GM18861 (cell line): ENCODE measurements around the gene LLGL2.
"Not testable (repeated sequence)": the region's sequence is repeated elsewhere in the genome, so short reads cannot be mapped to it uniquely, and the experiment has no call there.

Experiments
- ATAC-seq: cut with Tn5 transposase; IDR thresholded peaks from one replicate; pipeline ENCODE4 v1.9.1; 2021; ENCODE audit not compliant: unreplicated experiment

Gene LLGL2

DNA sequence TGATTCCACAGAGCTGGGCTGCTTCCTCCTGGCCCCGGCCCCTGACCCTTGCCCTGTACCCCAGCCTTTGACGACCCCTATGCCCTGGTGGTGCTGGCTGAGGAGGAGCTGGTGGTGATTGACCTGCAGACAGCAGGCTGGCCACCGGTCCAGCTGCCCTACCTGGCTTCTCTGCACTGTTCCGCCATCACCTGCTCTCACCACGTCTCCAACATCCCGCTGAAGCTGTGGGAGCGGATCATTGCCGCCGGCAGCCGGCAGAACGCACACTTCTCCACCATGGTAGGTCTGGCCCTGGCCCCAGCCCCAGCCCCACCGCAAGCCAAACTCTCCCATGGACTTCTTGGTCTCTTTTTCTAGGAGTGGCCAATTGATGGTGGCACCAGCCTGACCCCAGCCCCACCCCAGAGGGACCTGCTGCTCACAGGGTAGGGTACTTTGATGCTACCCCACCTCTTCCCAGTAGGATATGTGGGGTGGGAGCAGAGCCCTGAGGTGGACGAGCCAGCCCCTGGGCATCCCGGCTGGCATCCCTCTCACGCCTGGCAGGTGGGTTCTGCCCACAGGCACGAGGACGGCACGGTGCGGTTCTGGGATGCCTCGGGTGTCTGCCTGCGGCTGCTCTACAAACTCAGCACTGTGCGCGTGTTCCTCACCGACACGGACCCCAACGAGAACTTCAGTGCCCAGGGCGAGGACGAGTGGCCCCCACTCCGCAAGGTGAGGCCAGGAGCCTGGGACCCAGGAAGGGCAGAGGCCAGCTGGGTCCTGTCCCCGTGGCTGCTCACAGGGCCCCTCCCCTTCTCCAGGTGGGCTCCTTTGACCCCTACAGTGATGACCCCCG, 43.1 kb downstream of the LLGL2 start:
- no peak for ATAC-seq

DNA sequence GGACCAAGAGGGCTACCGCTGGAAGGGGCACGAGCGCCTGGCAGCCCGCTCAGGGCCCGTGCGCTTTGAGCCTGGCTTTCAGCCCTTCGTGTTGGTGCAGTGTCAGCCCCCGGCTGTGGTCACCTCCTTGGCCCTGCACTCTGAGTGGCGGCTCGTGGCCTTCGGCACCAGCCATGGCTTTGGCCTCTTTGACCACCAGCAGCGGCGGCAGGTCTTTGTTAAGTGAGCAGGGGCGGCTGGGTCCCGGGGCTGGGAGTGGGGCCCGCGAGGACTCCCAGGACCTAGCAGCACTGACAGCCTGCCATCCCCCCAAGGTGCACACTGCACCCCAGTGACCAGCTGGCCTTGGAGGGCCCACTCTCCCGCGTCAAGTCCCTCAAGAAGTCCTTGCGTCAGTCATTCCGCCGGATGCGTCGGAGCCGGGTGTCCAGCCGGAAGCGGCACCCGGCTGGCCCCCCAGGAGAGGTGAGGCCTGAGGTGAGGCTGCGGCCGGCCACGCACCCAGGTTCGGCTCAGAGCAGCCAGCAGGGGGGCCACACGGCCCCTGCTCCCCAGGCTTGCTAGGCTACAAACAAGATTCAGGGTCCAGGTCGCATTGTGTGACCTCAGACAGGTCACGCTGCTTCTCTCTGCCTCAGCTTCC, 44.7 kb downstream of the LLGL2 start:
- ATAC-seq, result no peak

DNA sequence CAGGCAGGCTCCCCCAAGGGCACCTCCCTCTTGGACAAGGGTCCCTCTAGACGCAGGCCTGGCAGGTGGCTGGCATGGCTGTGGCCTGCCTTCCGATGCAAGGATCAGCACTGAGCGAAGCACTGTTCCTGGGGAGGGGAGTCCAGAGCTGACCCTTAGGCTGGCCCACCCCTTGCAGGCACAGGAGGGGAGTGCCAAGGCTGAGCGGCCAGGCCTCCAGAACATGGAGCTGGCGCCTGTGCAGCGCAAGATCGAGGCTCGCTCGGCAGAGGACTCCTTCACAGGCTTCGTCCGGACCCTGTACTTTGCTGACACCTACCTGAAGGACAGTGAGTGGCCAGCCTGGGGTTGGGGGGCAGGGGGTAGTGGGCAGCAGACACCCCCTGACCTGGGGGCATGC, 45.3 kb downstream of the LLGL2 start:
- ATAC-seq, result no peak

DNA sequence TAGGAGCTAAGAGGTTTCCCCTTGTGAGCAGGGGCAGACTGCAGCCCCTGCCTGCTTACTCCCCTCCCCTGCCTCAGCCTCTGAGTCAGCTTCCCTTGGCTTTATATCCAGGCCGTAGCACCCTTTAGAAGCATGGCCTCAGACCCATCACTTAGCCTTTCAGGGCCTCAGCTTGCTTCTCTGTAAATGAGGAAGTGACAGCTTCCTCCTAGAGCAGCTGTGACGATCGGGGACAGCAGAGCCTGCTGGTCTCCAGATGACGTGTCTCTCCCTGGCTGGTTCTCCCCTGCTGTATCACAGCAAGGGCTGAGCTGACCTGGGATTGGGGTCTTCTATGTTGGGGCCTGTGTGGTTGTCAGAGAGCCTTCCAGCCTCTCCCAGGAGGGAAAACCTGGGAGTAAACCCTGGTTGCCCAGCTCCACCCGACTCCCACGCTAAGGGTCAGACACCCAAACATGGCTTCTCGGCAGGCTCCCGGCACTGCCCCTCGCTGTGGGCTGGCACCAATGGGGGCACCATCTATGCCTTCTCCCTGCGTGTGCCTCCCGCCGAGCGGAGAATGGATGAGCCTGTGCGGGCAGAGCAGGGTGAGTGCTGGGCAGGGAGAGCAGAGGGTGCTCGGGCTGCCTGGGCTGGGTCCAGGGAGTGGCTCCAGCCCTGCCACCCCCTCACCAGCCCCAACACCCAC, 45.8 kb downstream of the LLGL2 start:
- ATAC-seq, result no peak

DNA sequence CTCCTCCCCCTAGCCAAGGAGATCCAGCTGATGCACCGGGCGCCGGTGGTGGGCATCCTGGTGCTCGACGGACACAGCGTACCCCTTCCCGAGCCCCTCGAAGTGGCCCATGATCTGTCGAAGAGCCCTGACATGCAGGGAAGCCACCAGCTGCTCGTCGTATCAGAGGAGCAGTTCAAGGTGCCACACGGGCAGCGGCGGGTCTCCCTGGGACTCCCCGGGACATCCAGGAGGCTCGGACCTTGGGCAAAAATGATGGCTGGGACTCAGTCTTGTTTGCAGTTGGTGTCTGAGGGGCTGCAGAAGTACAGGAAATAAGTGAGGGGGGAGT, 46.4 kb downstream of the LLGL2 start:
- ATAC-seq, result no peak

DNA sequence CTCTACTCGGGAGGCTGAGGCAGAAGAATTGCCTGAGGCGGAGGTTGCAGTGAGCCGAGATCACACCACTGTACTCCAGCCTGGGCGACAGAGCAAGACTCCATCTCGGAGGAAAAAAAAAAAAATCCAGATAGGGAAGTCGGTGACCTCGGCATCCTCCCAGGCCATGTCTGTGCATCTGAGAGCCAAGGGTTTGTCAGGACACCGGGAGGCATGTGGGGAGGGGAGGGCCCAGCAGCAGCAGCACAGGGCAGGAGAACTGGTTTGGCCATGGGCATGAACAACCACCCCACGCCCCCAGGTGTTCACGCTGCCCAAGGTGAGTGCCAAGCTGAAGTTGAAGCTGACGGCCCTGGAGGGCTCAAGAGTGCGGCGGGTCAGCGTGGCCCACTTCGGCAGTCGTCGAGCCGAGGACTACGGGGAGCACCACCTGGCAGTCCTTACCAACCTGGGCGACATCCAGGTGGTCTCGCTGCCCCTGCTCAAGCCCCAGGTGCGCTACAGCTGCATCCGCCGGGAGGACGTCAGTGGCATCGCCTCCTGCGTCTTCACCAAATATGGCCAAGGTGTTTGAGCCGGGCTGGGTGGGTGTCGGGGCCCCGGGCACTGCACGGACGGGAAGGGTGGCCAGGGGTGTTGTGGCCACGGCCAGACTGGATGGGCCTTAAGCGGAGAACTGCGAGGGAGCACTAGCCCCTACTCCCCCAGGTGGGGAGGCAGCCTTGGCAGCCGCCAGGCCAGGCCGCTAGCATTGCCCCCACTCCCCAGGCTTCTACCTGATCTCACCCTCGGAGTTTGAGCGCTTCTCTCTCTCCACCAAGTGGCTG, 47.4 kb downstream of the LLGL2 start:
- no peak for ATAC-seq

DNA sequence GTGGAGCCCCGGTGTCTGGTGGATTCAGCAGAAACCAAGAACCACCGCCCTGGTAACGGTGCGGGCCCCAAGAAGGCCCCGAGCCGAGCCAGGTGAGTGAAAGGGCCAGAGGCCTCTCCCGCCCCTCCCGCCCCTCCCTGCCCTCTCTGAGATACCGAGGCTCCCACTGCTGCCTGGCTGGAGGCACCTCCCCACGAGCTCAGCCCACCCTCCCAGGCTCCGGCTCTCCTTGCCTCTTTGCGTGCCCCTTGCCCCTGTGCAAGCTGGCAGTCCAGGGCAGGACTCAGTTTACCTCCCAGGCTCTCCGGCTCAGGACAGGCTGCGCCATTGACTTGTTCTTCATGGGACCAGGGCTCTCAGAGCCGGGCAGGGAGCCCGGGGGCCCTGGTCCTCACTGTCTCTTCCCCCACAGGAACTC, 48.1 kb downstream of the LLGL2 start:
- ATAC-seq, result no peak

DNA sequence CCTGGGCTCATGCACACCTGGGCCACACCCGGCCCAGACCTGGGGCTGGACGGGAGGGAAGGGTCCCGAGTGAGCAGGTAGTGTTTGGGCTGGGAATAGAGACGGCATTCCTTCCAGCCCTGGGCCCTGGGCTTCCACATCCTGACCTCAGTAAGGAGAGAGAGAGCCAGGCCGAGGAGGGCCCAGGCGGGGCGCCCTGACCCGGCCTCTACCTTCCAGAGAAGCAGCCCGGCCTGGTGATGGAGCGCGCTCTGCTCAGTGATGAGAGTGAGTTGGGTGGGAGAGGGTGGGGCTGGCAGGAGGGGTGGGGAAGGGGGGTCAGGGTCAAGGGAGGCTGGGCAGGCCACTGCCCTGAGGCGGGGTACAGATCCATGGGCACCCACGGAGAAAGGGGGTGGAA, 48.5 kb downstream of the LLGL2 start:
- ATAC-seq, result no peak

DNA sequence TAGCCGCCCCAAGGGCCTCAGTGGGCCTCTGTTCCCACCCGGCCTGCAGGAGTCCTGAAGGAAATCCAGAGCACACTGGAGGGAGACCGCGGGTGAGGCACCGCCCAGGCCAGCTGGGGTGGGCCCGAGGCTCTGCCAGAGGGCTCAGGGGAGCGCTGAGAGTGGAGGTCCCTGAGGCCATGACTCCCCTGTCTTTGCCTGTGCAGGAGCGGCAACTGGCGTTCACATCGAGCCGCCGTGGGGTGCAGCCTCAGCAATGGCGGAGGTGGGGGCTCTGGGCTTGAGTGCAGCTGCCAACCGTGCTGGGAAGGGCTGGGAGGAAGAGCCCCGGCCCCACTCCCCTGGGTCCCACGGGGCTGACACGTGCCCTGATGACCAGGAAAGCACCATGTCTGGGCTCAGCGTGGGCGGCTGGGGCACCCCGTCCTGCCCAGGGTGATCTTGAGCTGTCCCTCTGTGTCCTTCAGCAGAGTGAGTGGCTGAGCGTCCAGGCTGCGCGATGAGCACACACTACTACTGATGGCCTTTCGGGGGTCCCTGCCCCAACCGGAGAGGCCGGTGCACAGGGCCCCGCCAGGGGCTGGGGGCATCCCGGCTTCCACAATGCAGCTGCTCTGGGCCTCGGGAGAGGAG, 49.0 kb downstream of the LLGL2 start:
- no peak for ATAC-seq

DNA sequence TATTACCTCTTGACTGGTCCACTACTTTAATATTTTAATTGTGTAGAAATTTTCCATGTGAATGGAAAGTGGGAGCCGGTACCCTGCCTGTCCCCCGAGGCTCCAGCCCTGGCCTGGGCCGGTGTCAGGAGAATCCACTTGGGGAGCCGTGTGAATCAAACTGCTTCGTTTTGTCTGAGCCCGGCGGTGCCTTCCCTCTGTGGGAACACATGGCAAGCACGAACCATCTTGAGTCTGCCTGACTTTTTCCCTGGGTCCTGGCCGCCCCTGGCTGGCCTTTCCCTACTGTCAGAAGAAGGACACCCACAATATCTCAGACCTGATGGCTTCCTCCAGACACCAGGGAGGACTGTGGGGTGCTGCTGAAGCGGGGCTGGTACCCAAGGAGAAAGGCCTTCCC, 49.7 kb downstream of the LLGL2 start:
- ATAC-seq, result no peak

DNA sequence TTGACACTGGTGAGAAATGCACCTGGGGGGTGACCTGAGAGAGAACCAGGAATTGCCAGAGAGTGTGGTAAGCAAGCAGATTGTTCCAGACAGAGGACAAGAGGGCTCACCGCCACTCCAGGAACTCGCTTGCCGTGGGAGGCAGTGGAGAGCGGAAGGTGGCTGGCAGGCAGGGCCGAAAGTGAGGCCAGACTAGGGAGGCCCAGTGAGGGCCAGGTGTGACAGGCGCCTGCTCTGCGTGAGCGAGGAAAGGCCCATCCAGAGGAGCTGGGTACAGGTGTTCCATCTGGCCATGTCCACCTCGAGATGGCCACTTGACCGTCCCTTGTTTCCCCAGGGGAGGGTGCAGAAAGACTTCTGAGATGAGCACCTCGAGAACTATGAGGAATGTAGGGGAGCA, 50.2 kb downstream of the LLGL2 start:
- ATAC-seq, result no peak

DNA sequence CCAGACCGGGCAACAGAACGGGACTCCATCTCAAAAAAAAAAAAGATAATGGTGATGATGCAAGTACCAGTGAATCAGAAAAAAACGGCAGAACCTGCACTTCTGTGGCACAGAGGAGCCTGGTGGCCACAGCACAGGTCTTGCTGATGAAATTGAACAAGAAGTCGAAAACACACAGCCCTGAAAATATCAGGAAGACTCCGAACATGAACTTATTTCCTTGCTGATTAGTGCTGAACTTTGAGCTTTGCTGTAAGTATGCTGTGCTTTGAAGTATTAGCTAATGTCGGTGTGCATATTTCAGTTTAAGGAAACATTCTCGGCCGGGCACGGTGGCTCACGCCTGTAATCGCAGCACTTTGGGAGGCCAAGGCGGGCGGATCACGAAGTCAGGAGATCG, 51.2 kb downstream of the LLGL2 start:
- ATAC-seq, result no peak

DNA sequence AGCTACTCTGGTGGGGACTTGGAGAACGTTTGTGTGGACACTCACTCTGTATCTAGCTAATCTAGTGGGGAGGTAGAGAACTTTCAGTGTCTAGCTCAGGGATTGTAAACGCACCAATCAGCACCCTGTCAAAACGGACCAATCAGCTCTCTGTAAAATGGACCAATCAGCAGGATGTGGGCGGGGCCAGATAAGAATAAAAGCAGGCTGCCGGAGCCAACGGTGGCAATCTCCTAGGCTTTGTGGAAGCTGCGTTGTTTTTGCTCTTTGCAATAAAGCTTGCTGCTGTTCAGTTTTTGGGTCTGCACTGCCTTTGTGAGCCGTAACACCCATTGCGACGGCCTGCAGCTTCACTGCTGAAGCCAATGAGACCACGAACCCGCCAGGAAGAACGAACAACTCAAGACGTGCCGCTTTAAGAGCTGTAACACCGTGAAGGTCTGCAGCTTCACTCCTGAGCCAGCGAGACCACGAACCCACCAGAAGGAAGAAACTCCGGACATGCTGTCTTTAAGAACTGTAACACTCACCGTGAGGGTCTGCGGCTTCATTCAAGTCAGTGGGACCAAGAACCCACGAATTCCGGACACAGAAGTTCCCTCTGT, 55.7 kb downstream of the LLGL2 start:
- ATAC-seq, result not testable (repeated sequence)

DNA sequence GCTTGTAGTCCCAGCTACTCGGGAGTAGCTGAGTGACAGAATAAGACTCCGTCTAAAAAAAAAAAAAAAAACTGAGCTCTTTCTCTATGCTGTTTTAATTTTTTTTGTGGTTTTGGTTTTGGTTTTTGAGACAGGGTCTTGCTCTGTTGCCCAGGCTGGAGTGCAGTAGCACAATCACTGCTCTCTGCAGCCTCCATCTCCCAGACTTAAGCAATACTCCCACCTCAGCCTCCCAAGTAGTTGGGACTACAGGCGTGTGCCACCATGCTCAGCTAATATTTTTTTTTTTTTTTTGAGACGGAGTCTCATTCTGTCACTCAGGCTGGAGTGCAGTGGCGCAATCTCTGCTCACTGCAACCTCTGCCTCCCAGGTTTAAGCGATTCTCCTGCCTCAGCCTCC, 57.7 kb downstream of the LLGL2 start:
- not testable (repeated sequence) for ATAC-seq

DNA sequence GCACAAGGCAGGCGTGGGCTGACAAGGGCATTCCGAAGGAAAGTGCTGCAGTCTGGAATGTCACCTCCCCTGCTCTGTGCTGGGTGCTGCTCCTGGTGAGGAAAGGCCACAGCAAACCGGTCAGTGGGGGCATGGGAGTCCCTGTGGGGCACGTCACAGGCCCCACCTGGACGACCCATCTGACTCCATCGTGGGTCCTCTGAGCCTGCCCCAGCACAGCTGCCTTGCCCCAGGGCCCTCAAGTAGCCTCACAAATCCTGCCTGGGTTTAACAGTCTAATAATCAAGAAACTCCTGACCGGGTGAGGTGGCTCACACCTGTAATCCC, 59.3 kb downstream of the LLGL2 start:
- ATAC-seq, result no peak

DNA sequence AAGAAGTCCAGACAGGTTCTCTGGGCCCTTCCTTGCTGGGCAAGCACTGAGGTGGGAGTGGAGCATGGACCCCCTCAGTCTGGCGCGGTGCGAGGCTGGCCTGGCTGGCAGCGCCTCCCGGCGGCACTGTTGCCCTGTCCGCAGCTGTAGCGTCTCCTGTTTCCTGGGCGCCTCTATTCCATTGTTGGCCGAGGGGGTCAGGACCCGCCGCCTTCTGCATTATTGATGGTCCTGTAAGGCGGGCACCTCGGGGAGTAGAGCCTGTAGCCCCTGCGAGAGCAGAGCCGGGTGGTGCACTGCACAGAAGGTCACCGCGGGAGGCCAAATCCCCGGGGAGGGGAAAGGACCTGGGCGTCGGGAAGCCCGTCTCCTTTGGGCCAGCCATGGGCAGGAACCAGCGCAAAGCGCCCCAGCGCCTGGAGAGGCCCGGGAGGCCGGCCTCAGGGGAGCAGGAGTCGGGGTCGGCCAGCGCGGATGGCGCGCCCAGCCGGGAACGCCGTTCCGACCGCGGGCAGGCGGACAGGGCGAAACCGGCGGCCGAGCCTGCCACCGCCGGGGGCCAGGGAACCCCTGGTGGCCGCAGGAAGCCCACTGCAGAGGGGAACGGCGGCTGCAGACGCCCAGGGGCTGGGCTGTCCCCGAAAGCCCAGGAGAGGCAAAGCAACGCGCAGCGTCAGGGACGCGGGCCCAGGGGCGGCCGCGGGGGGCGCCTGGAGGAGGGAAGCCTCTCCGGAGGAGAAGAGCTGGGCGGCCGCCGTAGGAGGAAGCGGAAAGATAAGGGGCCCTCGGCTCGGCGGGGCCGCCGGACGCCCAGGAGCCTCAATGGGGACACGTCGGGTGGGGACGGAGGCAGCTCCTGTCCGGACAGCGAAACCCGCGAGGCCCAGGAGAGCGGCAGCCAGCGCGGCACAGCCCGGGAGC, 62.4 kb downstream of the LLGL2 start, which contains the start of gene MYO15B:
Gene MYO15B (plus strand): TSS at position 126 of the 921 bp plus-strand sequence. CDS start 258 bp downstream, at position 384.
- no peak for ATAC-seq

DNA sequence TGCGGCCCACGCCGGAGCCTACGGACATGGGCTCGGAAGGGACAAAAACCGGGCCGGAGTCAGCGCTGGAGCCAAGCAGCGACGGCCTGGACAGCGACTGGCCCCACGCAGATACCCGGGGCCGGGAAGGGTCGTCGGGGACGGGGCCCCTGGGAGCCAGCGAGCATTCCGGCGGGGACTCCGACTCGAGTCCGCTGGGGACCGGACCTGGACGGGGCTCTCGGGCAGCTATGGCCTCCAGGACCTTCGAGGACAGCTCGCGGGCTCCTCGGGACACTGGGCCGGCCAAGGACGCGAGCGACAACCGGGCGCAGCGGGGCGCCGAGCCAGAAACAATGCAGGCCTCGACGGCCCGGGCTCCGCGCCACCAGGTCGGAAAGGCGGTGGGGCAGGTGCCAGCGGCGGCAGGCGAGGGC, 63.1 kb downstream of the LLGL2 start:
- peak; percentile 26 for ATAC-seq

DNA sequence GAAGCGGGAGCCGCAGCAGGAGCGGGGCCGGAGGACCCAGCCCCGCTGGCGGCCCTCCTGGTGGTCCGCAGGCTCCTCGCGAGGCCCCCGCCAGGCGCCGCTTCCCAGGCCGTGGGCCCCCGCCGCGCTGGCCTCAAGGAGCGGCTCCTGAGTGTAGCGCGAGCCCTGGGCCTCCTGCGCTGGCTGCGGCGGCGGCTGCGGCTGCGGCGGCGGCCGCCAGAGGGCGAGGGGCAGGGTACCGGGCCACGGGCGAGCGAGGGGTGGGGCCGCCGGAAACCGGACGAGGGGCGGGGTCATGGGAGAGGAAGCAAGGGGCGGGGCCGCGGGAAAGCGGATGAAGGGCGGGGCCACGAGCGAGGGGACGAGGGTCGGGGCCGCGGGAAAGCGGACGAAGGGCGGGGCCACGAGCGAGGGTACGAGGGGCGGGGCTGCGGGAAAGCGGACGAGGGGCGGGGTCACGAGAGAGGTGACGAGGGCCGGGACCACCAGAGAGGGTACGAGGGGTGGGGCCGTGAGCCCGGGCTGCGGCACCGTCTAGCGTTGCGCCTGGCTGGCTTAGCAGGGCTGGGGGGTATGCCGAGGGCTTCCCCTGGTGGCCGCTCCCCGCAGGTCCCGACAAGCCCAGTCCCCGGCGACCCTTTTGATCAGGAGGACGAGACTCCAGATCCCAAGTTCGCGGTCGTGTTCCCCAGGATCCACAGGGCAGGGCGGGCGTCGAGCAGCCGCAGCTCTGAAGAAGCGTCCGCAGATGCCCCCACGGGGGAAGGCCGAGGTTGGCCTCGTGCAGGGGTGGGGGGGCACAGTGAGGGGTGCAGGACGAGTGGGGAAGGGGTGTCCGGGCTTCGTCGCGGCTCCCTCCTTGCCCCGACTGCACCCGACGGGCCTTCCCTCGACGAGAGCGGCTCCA, 63.8 kb downstream of the LLGL2 start:
- peak; percentile 50 for ATAC-seq
